Hepatocyte (in vitro differentiated cells): ENCODE data around the gene TAGLN3. TPM values are rescaled to one million over a fixed set of nuclear protein-coding genes. Genes with fewer than 3 reads are reported as not detected.
A peak's percentile ranks its signal among the peaks of the same experiment; 100 is the strongest.

Source experiments
- DNase-seq: peaks from one replicate; pipeline ENCODE4 v3.0.0-alpha.2; 2016; ENCODE audit warnings: low spot score
- H2AFZ ChIP-seq: fragments of 200-600 bp; sonication (generic); 2 replicates; pipeline ENCODE4 v1.6.0; 2016; ENCODE audit warnings: antibody characterized with exemption, mild to moderate bottlenecking
- H3K27ac ChIP-seq: fragments of 200-600 bp; sonication (generic); 2 replicates; pipeline ENCODE4 v1.5.1; 2016; ENCODE audit warnings: mild to moderate bottlenecking
- H3K27me3 ChIP-seq: fragments of 200-600 bp; sonication (generic); 2 replicates; pipeline ENCODE4 v1.6.1; 2016
- H3K36me3 ChIP-seq: fragments of 200-600 bp; sonication (generic); replicated peaks from 2 replicates; pipeline ENCODE4 v1.5.1; 2016; ENCODE audit warnings: low read depth; ENCODE audit not compliant: insufficient read depth
- H3K4me1 ChIP-seq: fragments of 200-600 bp; sonication (generic); 2 replicates; pipeline ENCODE4 v1.5.1; 2016; ENCODE audit warnings: mild to moderate bottlenecking, moderate library complexity; ENCODE audit not compliant: insufficient read depth
- H3K4me2 ChIP-seq: fragments of 200-600 bp; sonication (generic); 2 replicates; pipeline ENCODE4 v1.6.0; 2016
- H3K4me3 ChIP-seq: fragments of 200-600 bp; sonication (generic); 2 replicates; pipeline ENCODE4 v1.5.1; 2016; ENCODE audit warnings: mild to moderate bottlenecking
- H3K79me2 ChIP-seq: fragments of 200-600 bp; sonication (generic); 2 replicates; pipeline ENCODE4 v1.6.0; 2017; ENCODE audit warnings: mild to moderate bottlenecking
- H3K9me2 ChIP-seq: fragments of 200-600 bp; sonication (generic); replicated peaks from 2 replicates; pipeline ENCODE4 v1.6.0; 2017; ENCODE audit warnings: mild to moderate bottlenecking; ENCODE audit not compliant: insufficient read depth
- H3K9me3 ChIP-seq: fragments of 200-600 bp; sonication (generic); 2 replicates; pipeline ENCODE4 v1.5.1; 2016; ENCODE audit warnings: low read depth, mild to moderate bottlenecking
- H4K20me1 ChIP-seq: fragments of 200-600 bp; sonication (generic); 2 replicates; pipeline ENCODE4 v1.6.0; 2016; ENCODE audit warnings: mild to moderate bottlenecking; ENCODE audit not compliant: insufficient read depth, poor library complexity, severe bottlenecking
- EZH2 ChIP-seq: fragments of 200-600 bp; sonication (generic); IDR thresholded peaks from 2 replicates; pipeline ENCODE4 v1.6.1; 2016; ENCODE audit warnings: antibody characterized with exemption, mild to moderate bottlenecking, borderline replicate concordance
- EZH2phosphoT487 ChIP-seq: fragments of 200-600 bp; sonication (generic); IDR thresholded peaks from one replicate; pipeline ENCODE4 v1.6.1; 2018; ENCODE audit warnings: antibody characterized with exemption, mild to moderate bottlenecking, low read depth, moderate library complexity; ENCODE audit not compliant: unreplicated experiment, severe bottlenecking
- WGBS: methylation state at CpG from one replicate; pipeline ENCODE4 v1.1.6; 2016; ENCODE audit warnings: low lambda C conversion rate; ENCODE audit errors: missing lambda C conversion rate; 5-methylcytosine and 5-hydroxymethylcytosine counted together
- polyA plus RNA-seq: library from polyadenylated mRNA; unstranded; fragments of >200 nt; fragmentation: Nextera tagmentation; extraction: Ambion mirVana; gene quantifications from 2 replicates; pipeline ENCODE4 v1.2.1, GENCODE V29; 2016
- total RNA-seq: library from RNA; depleted of rRNA; stranded (reverse); fragments of >200 nt; gene quantifications from 2 replicates; pipeline ENCODE4 v1.2.3, GENCODE V29; 2014
- TF ChIP-seq, protein P1 (sequence below): fragments of 200-600 bp; sonication (generic); IDR thresholded peaks from 2 replicates; pipeline ENCODE4 v1.5.1; 2016; ENCODE audit warnings: antibody characterized with exemption, mild to moderate bottlenecking; ENCODE audit not compliant: poor library complexity

The TAGLN3 gene
- total and polyA plus RNA-seq, 2 experiments from 2014 or later = 0.51 to 2.1 TPM

DNA sequence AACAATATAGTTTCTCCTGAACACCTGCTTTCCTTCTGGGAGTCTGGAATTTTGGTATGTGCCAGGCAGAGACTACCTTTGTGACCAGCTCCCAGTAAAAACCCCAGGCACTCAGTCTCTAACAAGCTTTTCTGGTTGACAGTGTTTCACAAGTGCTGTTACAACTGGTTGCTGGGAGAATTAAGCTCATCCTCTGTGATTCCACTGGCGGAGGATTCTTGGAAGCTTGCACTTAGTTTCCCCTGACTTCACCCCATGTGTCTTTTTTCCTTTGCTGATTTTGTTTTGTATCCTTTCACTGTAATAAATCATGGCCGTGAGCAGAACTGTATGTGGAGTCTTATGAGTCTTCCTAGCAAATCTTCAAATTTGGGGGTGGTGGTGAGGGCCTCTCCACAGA lies 5.7 kb upstream of the TAGLN3 start:
- Histone ChIP-seq H3K27ac (no peak overlapping the region), H3K9me3 (no peaks in the 10 kb centered on the region), H3K36me3 (no peaks in the 10 kb centered on the region), H3K9me2 (no peaks in the 10 kb centered on the region), H2AFZ (no peak overlapping the region), H4K20me1 (no peaks in the 10 kb centered on the region), H3K27me3 (peaks cover 2% of the 10 kb centered on the region), H3K4me3 (no peak overlapping the region), H3K79me2 (peaks cover 4% of the 10 kb centered on the region), H3K4me1 (no peaks in the 10 kb centered on the region), H3K4me2 (no peak overlapping the region)
- no peak for DNase-seq
- 91% methylated on average over 2 of the region's 2 CpGs for WGBS
- TF ChIP-seq, protein P1, sequence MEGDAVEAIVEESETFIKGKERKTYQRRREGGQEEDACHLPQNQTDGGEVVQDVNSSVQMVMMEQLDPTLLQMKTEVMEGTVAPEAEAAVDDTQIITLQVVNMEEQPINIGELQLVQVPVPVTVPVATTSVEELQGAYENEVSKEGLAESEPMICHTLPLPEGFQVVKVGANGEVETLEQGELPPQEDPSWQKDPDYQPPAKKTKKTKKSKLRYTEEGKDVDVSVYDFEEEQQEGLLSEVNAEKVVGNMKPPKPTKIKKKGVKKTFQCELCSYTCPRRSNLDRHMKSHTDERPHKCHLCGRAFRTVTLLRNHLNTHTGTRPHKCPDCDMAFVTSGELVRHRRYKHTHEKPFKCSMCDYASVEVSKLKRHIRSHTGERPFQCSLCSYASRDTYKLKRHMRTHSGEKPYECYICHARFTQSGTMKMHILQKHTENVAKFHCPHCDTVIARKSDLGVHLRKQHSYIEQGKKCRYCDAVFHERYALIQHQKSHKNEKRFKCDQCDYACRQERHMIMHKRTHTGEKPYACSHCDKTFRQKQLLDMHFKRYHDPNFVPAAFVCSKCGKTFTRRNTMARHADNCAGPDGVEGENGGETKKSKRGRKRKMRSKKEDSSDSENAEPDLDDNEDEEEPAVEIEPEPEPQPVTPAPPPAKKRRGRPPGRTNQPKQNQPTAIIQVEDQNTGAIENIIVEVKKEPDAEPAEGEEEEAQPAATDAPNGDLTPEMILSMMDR = no peak
- TF ChIP-seq EZH2phosphoT487 = no peak
- no peak for TF ChIP-seq EZH2

DNA sequence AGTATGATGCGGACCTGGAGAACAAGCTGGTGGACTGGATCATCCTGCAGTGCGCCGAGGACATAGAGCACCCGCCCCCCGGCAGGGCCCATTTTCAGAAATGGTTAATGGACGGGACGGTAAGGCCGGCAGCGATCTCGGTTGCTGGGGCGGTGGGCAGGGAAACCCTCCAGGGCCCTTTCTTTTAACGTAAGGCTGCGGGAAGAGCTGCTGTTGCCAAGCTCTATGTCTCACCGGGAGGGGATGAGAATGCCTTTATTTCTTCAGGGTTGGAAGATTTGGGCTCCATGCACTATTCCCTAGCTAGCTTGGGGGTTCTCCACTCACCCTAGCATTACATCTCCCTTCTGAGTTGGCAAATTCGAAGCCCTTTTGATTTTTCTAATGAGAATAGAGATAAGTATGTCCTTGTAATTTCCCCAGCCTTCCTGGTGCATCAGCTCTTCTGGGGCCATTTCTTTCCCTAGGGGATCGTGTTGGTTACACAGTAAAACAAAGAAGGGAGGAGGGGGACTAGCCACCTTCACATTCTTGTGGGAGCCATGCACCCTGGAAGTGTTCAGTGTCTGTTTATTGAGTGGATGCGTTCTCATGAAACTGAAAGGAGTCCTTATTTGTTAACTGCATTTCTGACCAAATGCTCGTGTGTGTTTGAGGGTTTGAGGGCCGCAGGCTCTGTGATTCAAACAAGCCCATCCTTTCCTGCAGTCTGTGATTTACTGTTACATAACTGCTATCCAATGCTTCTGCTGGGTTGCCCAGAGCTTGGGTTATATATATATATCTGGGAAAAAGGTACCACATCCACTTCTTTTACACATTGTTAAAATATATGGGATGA lies 982 bp downstream of the TAGLN3 start:
- no peaks in the 10 kb centered on the region for H3K79me2 ChIP-seq
- H4K20me1 ChIP-seq = no peaks in the 10 kb centered on the region
- H2AFZ ChIP-seq = peak overlapping the region; percentile 84
- peaks cover 18% of the 10 kb centered on the region for H3K27me3 ChIP-seq
- no peaks in the 10 kb centered on the region for H3K36me3 ChIP-seq
- 19% methylated on average over 19 of the region's 19 CpGs for WGBS
- H3K9me3 ChIP-seq = no peaks in the 10 kb centered on the region
- peaks cover 5% of the 10 kb centered on the region for H3K4me1 ChIP-seq
- H3K27ac ChIP-seq = peak overlapping the region; percentile 6
- TF ChIP-seq EZH2 = no peak
- TF ChIP-seq, protein P1 = no peak
- TF ChIP-seq EZH2phosphoT487 = no peak
- H3K4me2 ChIP-seq = peak overlapping the region; percentile 95
- H3K4me3 ChIP-seq = peak overlapping the region; percentile 70
- DNase-seq = no peak
- H3K9me2 ChIP-seq = no peaks in the 10 kb centered on the region

DNA sequence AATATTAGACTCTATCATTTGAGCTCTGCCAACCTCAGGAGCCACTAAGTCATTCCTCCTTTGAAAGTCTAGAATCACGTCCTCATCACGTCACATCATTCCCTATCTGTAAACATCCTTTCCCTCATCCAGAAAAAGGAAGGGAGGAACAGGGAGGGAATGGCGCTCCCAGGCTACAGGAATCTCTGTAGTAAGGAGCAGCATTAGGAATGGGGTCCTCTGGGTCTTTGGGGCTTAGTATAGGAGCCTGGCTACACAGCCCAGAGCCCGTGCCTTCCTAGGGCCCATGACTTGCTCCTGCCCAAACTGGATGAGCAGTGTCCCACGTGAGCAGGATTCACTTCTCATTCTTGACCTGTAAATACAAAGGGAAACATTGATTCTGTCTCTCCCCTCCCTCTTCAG lies 1.6 kb downstream of the TAGLN3 start:
- TF ChIP-seq EZH2 (no peak), EZH2phosphoT487 (no peak)
- TF ChIP-seq, protein P1 = no peak
- DNase-seq = no peak
- H3K9me3 ChIP-seq = no peaks in the 10 kb centered on the region
- H2AFZ ChIP-seq = no peak overlapping the region
- H3K4me3 ChIP-seq = no peak overlapping the region
- H3K27ac ChIP-seq = no peak overlapping the region
- peak overlapping the region; percentile 95 for H3K4me2 ChIP-seq
- no peaks in the 10 kb centered on the region for H3K36me3 ChIP-seq
- H3K27me3 ChIP-seq = peaks cover 18% of the 10 kb centered on the region
- no peaks in the 10 kb centered on the region for H3K9me2 ChIP-seq
- H3K4me1 ChIP-seq = peaks cover 5% of the 10 kb centered on the region
- no peaks in the 10 kb centered on the region for H3K79me2 ChIP-seq
- WGBS = 66% methylated on average over 5 of the region's 5 CpGs
- H4K20me1 ChIP-seq = no peaks in the 10 kb centered on the region
